NCI-H82 treated with DMSO at 0.1 percent for 48 hours (cell line): ENCODE results near the gene ATP6V0A1.
"Not testable (repeated sequence)": the region's sequence is repeated elsewhere in the genome, so short reads cannot be mapped to it uniquely, and the experiment has no call there.

Source experiments
- DNase-seq: peaks from one replicate; lab custom pipeline; 2025; ENCODE audit not compliant: unreplicated experiment; lab: John Stamatoyannopoulos, UW

The ATP6V0A1 gene

GRCh38 chr17:42436391-42436790 lies 22.3 kb upstream of the ATP6V0A1 start:
- no peak for DNase-seq

- no peak for DNase-seq
Measured at GRCh38 chr17:42438600-42439567, 19.8 kb upstream of the ATP6V0A1 start.

- DNase-seq: no peak
Measured at GRCh38 chr17:42441371-42442195, 17.1 kb upstream of the ATP6V0A1 start.

- DNase-seq: no peak
Measured at GRCh38 chr17:42442196-42442565, 16.5 kb upstream of the ATP6V0A1 start.

- not testable (repeated sequence) for DNase-seq
Measured at GRCh38 chr17:42449176-42449575, 9.5 kb upstream of the ATP6V0A1 start.

GRCh38 chr17:42449838-42450237 lies 8.8 kb upstream of the ATP6V0A1 start:
- DNase-seq: not testable (repeated sequence)

- DNase-seq: not testable (repeated sequence)
Measured at GRCh38 chr17:42451270-42451669, 7.4 kb upstream of the ATP6V0A1 start.

GRCh38 chr17:42453439-42453838 lies 5.2 kb upstream of the ATP6V0A1 start:
- DNase-seq: no peak

GRCh38 chr17:42454987-42455386 lies 3.7 kb upstream of the ATP6V0A1 start:
- DNase-seq: not testable (repeated sequence)

- DNase-seq: no peak
Measured at GRCh38 chr17:42456223-42457106, 2.2 kb upstream of the ATP6V0A1 start.

GRCh38 chr17:42457107-42457792 lies 1.4 kb upstream of the ATP6V0A1 start:
- DNase-seq: no peak

GRCh38 chr17:42459256-42459800 lies 650 bp downstream of the ATP6V0A1 start:
- peak; percentile 29 for DNase-seq

- peak; percentile 49 for DNase-seq
Measured at GRCh38 chr17:42459801-42460281, 1.2 kb downstream of the ATP6V0A1 start.

GRCh38 chr17:42460371-42460770 lies 1.7 kb downstream of the ATP6V0A1 start:
- DNase-seq: no peak

GRCh38 chr17:42463976-42464400 lies 5.3 kb downstream of the ATP6V0A1 start:
- DNase-seq: no peak

- no peak for DNase-seq
Measured at GRCh38 chr17:42467889-42468288, 9.2 kb downstream of the ATP6V0A1 start.

- no peak for DNase-seq
Measured at GRCh38 chr17:42472709-42473521, 14.2 kb downstream of the ATP6V0A1 start.

- no peak for DNase-seq
Measured at GRCh38 chr17:42474276-42474675, 15.6 kb downstream of the ATP6V0A1 start.

- DNase-seq: no peak
Measured at GRCh38 chr17:42475121-42475520, 16.4 kb downstream of the ATP6V0A1 start.
